Gastroesophageal sphincter (tissue), 2 donors: ENCODE data around the gene OTUD3.

Experiments
- POLR2A ChIP-seq, 2 donors: fragments of 450-650 bp; IDR thresholded peaks; one replicate each; pipeline ENCODE4 v1.6.1; 2017; ENCODE audit warnings: antibody characterized with exemption in 2 of 2, mild to moderate bottlenecking in 2 of 2, moderate library complexity in 1 of 2
- POLR2AphosphoS5 ChIP-seq: sonication (generic); formaldehyde crosslinking; IDR thresholded peaks from one replicate; pipeline ENCODE4 v1.6.1; 2017; ENCODE audit warnings: antibody characterized with exemption

- TF ChIP-seq POLR2A (IDR thresholded peaks at IDR 0.05), result no peak
- TF ChIP-seq POLR2AphosphoS5, result no peak
These were observed 7.5 kb downstream of the OTUD3 start for GRCh38 chr1:19889656-19890055.
